Middle frontal gyrus (tissue), 1 donor: ENCODE data around the gene SLC16A3.

ENCODE experiments used
- DNase-seq: peaks from one replicate; pipeline ENCODE4 v3.0.0-alpha.2; 2015; ENCODE audit warnings: low spot score; ENCODE audit errors: extremely low spot score

Gene SLC16A3

GRCh38 chr17:82222816-82223215 is 6.0 kb upstream of the SLC16A3 start:
- DNase-seq = no peak

GRCh38 chr17:82223517-82223916 is 5.3 kb upstream of the SLC16A3 start:
- DNase-seq = no peak

GRCh38 chr17:82224666-82225065 is 4.2 kb upstream of the SLC16A3 start:
- DNase-seq = no peak

- DNase-seq = no peak
Measured at GRCh38 chr17:82225368-82226029, 3.3 kb upstream of the SLC16A3 start.

GRCh38 chr17:82226146-82226808 is 2.6 kb upstream of the SLC16A3 start:
- no peak for DNase-seq

GRCh38 chr17:82226809-82227628 is 1.8 kb upstream of the SLC16A3 start:
- DNase-seq = no peak

GRCh38 chr17:82227629-82228277 is 1.1 kb upstream of the SLC16A3 start:
- no peak for DNase-seq

- DNase-seq = no peak
Measured at GRCh38 chr17:82228278-82228841, 482 bp upstream of the SLC16A3 start.

- DNase-seq = no peak
Measured at GRCh38 chr17:82229698-82230608, 1.1 kb downstream of the SLC16A3 start.

- DNase-seq = no peak
Measured at GRCh38 chr17:82230609-82231311, 1.9 kb downstream of the SLC16A3 start.

GRCh38 chr17:82231312-82231561 is 2.4 kb downstream of the SLC16A3 start:
- no peak for DNase-seq

GRCh38 chr17:82231562-82232321 is 2.9 kb downstream of the SLC16A3 start:
- no peak for DNase-seq

GRCh38 chr17:82232322-82232820 is 3.5 kb downstream of the SLC16A3 start:
- no peak for DNase-seq

GRCh38 chr17:82232876-82233785 is 4.3 kb downstream of the SLC16A3 start:
- no peak for DNase-seq

- DNase-seq = no peak
Measured at GRCh38 chr17:82234211-82235055, 5.6 kb downstream of the SLC16A3 start.

- no peak for DNase-seq
Measured at GRCh38 chr17:82235056-82235774, 6.4 kb downstream of the SLC16A3 start.

- no peak for DNase-seq
Measured at GRCh38 chr17:82235775-82236141, 6.9 kb downstream of the SLC16A3 start.
